H1 (cell line): ENCODE data around the gene RENBP. TPM values are rescaled to one million over a fixed set of nuclear protein-coding genes. Genes with fewer than 3 reads are reported as not detected.

Experiments
- CTBP2 ChIP-seq: IDR thresholded peaks from 2 replicates; pipeline ENCODE4 v1.7.0; 2011; ENCODE audit warnings: borderline replicate concordance, mild to moderate bottlenecking, moderate library complexity, mixed read lengths, low read length; ENCODE audit not compliant: insufficient read depth, insufficient read length
- GTF2F1 ChIP-seq: IDR thresholded peaks from 2 replicates; pipeline ENCODE4 v1.6.1; 2012; ENCODE audit warnings: low read depth, low read length, improper control_type of control experiment, borderline replicate concordance
- JUND ChIP-seq: IDR thresholded peaks from 2 replicates; pipeline ENCODE4 v1.6.1; 2011; ENCODE audit warnings: mild to moderate bottlenecking, improper control_type of control experiment, low read length
- SP1 ChIP-seq: IDR thresholded peaks from 2 replicates; pipeline ENCODE4 v1.6.1; 2011; ENCODE audit warnings: low read depth, low read length
- SUZ12 ChIP-seq: fragments of 200-600 bp; sonication (generic); IDR thresholded peaks from 2 replicates; pipeline ENCODE4 v1.6.1; 2012; ENCODE audit warnings: mild to moderate bottlenecking, inconsistent platforms, low read length, moderate library complexity, mixed read lengths
- polyA plus RNA-seq, 7 experiments: library from polyadenylated mRNA; depleted of rRNA in 3 of 7; stranded (reverse) in 5 of 7; unstranded in 2 of 7; fragments of >200 nt in 5 of 7; fragments of 200-250 nt in 2 of 7; gene quantifications; 1 replicate in 5 of 7; 2 replicates in 1 of 7; 4 replicates in 1 of 7; pipeline versions ENCODE4 v1.2.1 to v1.2.3, GENCODE V29; 2011 to 2013; ENCODE audit warnings: missing spikeins in 2 of 7, mixed read lengths in 2 of 7
- total RNA-seq: library from RNA; stranded (reverse); fragmentation: NEBNext Ultra II Directional; extraction: Animal tissue kit (Norgen Biotek cat#: 25700); gene quantifications from 2 replicates; pipeline ENCODE4 v1.2.1, GENCODE V29; 2021
- TF ChIP-seq, protein P1 (sequence below): IDR thresholded peaks from 2 replicates; pipeline ENCODE4 v1.6.1; 2011; ENCODE audit warnings: low read length, improper control_type of control experiment

RENBP gene
- total and polyA plus RNA-seq, 2 of the 8 experiments (the other 6 are each of a cell fraction or from before 2014, with no cell fraction given) = 12.4 to 21.8 TPM

DNA sequence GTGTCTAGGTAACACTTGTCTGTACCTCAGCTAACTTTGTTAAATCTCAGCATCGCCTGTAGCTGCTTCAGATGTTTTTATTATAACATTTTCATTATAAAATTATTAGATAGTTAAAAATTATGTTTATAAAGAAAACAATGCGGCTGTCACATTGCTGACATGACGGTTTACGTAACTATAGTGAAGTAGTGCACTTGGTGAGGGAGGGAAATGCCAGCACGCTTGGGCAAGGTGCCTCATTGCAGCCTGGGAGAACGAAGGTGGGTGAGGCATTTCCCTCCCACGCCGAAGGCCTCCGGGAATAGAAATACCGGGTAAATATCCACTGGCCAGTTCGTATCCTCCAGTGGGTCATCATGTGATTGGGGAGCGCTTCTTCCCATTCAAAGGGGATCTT, 44.0 kb upstream of the RENBP start (continued):
- TF ChIP-seq CTBP2 (no peak), SP1 (no peak), GTF2F1 (no peak), SUZ12 (no peak), JUND (no peak)
- TF ChIP-seq, protein P1, sequence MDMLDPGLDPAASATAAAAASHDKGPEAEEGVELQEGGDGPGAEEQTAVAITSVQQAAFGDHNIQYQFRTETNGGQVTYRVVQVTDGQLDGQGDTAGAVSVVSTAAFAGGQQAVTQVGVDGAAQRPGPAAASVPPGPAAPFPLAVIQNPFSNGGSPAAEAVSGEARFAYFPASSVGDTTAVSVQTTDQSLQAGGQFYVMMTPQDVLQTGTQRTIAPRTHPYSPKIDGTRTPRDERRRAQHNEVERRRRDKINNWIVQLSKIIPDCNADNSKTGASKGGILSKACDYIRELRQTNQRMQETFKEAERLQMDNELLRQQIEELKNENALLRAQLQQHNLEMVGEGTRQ = no peak
